Heart left ventricle (tissue), 16 donors: ENCODE results near the gene PRDM16. TPM values are rescaled to one million over a fixed set of nuclear protein-coding genes. Genes with fewer than 3 reads are reported as not detected.
A peak's percentile ranks its signal among the peaks of the same experiment; 100 is the strongest.

Experiments
- ATAC-seq, 4 donors: fragments of 200-7000 bp; cut with Tn5 transposase; one replicate each; pipeline ENCODE4 v1.9.1; 2020 to 2022; ENCODE audit warnings: moderate library complexity in 4 of 4, mild to moderate bottlenecking in 3 of 4, moderate number of reproducible peaks in 1 of 4
- DNase-seq, 5 donors: peaks; one replicate each; pipeline ENCODE4 v3.0.0-alpha.2; 2020
- H3K27ac ChIP-seq, 12 donors: fragments of 200-600 bp; sonication (generic) in 4 of 12; one replicate each; pipeline versions ENCODE4 v1.5.0 to v1.8.0; 2016 to 2022; ENCODE audit warnings: mild to moderate bottlenecking in 2 of 12
- H3K27me3 ChIP-seq, 9 donors: fragments of 200-600 bp; sonication (generic) in 2 of 9; one replicate each; pipeline versions ENCODE4 v1.5.1 to v1.8.0; 2016 to 2022; ENCODE audit warnings: mild to moderate bottlenecking in 3 of 9
- H3K36me3 ChIP-seq, 9 donors: fragments of 200-600 bp; sonication (generic) in 2 of 9; one replicate each; pipeline versions ENCODE4 v1.5.0 to v1.8.0; 2018 to 2022; ENCODE audit warnings: mild to moderate bottlenecking in 2 of 9
- H3K4me1 ChIP-seq, 12 donors: fragments of 200-600 bp; sonication (generic) in 4 of 12; one replicate each; pipeline versions ENCODE4 v1.5.0 to v1.8.0; 2016 to 2022; ENCODE audit warnings: mild to moderate bottlenecking in 3 of 12
- H3K4me3 ChIP-seq, 12 donors: fragments of 200-600 bp; sonication (generic) in 4 of 12; one replicate each; pipeline versions ENCODE4 v1.5.0 to v1.8.0; 2017 to 2022; ENCODE audit warnings: mild to moderate bottlenecking in 9 of 12, moderate library complexity in 4 of 12
- H3K9me3 ChIP-seq, 12 donors: fragments of 200-600 bp; sonication (generic) in 4 of 12; one replicate each; pipeline versions ENCODE4 v1.5.0 to v1.8.0; 2016 to 2022; ENCODE audit warnings: mild to moderate bottlenecking in 1 of 12
- CTCF ChIP-seq, 12 donors: fragments of 200-600 bp; sonication (generic) in 4 of 12; IDR thresholded peaks; one replicate each; pipeline versions ENCODE4 v1.5.0 to v1.8.0; 2018 to 2022; ENCODE audit warnings: antibody characterized with exemption in 12 of 12, mild to moderate bottlenecking in 5 of 12
- POLR2A ChIP-seq, 2 donors: fragments of 450-650 bp; IDR thresholded peaks; one replicate each; pipeline ENCODE4 v1.6.1; 2017; ENCODE audit warnings: antibody characterized with exemption in 2 of 2, mild to moderate bottlenecking in 2 of 2, moderate library complexity in 2 of 2
- WGBS, 4 donors: extraction: QIAGEN DNeasy Blood & Tissue Kit in 2 of 4; methylation state at CpG; one replicate each; pipeline versions ENCODE4 v1.1.5 to v1.1.7; 2013 to 2018; 5-methylcytosine and 5-hydroxymethylcytosine counted together
- intact Hi-C, 10 donors: fragments of 100-400 bp; cut with DNase I; formaldehyde crosslinking; loops; one replicate each; pipeline versions ENCODE4 v1.11.1 to v1.14.2; 2022
- polyA plus RNA-seq, 2 donors: library from polyadenylated mRNA; stranded (reverse); fragments of 200-250 nt; gene quantifications; one replicate each; pipeline ENCODE4 v1.2.3, GENCODE V29; 2013
- total RNA-seq, 9 donors: library from RNA; depleted of rRNA in 2 of 9; stranded (reverse); fragments of >200 nt in 2 of 9; fragmentation: NEBNext Ultra II Directional in 3 of 9; extraction: Animal tissue kit (Norgen Biotek cat#: 25700) in 3 of 9; gene quantifications; one replicate each; pipeline versions ENCODE4 v1.1.0 to v1.2.4, GENCODE V29; 2016 to 2023
- donor health status: ischemic (EF 13 %, LVEDD 7.1; RV severe dilation, severe dysfunction).
- donor health status: healthy with polysubstance abuse.
- donor health status: DM: no; HTN: yes; CAD: no.
- donor health status: DM: no; HTN: no; CAD: no.
- donor health status: ischemic (EF 25% LVEDD 6.9; RV normal size, moderate dysfunction).
- donor health status: ischemic (EF 25% LVEDD 5.7; RV mildly dilated, moderate dysfunction).
- donor health status: healthy.
- donor health status: DM: yes; HTN: yes; CAD: no.
- donor health status: ischemic (EF 35%, LVEDD 5.7; RV mildly dilated, moderate dysfunction).
- donor health status: nonischemic (EF 11% LVEDD 7.7; RV severe dilation, severe dysfunction).
- donor health status: DM: yes; HTN: yes; CAD: no.
- donor health status: PGD.
- donor health status: ischemic (EF 29% LVEDD 5.4; RV normal size, mild dysfunction).
- donor health status: nonischemic (EF 23%, LVEDD 6.1; RV moderate dilation, normal function).

The PRDM16 gene
- total and polyA plus RNA-seq, 11 donors, result 6.0 to 22.7 (median 14.0) TPM

GRCh38 chr1:3359351-3359750, 290.3 kb downstream of the PRDM16 start:
- TF ChIP-seq CTCF (IDR thresholded peaks at IDR 0.05) (no peak), POLR2A (IDR thresholded peaks at IDR 0.05) (no peak)
- ATAC-seq, result no peak
- no peak for DNase-seq
- intact Hi-C loops, result no loop called here
- Histone ChIP-seq H3K27ac (no peak overlapping the region), H3K9me3 (no peaks in the 10 kb centered on the region), H3K36me3 (no peaks in the 10 kb centered on the region), H3K4me1 (peaks cover 0 to 35% (median 7%) of the 10 kb centered on the region in 12 donors), H3K4me3 (no peak overlapping the region), H3K27me3 (peaks cover 0 to 7% (median 0%) of the 10 kb centered on the region in 9 donors)
- 80 to 87% (median 81%) methylated on average over 10 of the region's 10 CpGs for WGBS, 4 donors

GRCh38 chr1:3359756-3360440, 290.9 kb downstream of the PRDM16 start:
- no peak for TF ChIP-seq POLR2A (IDR thresholded peaks at IDR 0.05)
- TF ChIP-seq CTCF (IDR thresholded peaks at IDR 0.05), result no peak
- 88 to 94% (median 89%) methylated on average over 19 to 31 of the region's 31 CpGs for WGBS, 4 donors
- H3K9me3 ChIP-seq, result no peaks in the 10 kb centered on the region
- peaks cover 0 to 7% (median 0%) of the 10 kb centered on the region in 9 donors for H3K27me3 ChIP-seq
- H3K36me3 ChIP-seq, result no peaks in the 10 kb centered on the region
- intact Hi-C loops, result no loop called here
- no peak for ATAC-seq
- no peak overlapping the region for H3K27ac ChIP-seq
- H3K4me1 ChIP-seq, result peaks cover 0 to 30% (median 7%) of the 10 kb centered on the region in 12 donors
- H3K4me3 ChIP-seq, result no peak overlapping the region
- no peak for DNase-seq

GRCh38 chr1:3360646-3361257, 291.7 kb downstream of the PRDM16 start:
- Histone ChIP-seq H3K27ac (peak overlapping the region in 1 of 12 donors; percentile 37), H3K9me3 (no peaks in the 10 kb centered on the region), H3K36me3 (no peaks in the 10 kb centered on the region), H3K4me3 (no peak overlapping the region), H3K27me3 (peaks cover 0 to 7% (median 0%) of the 10 kb centered on the region in 9 donors), H3K4me1 (peaks cover 0 to 30% (median 8%) of the 10 kb centered on the region in 12 donors)
- peak in 2 of 4 donors; percentile 26 to 39 for ATAC-seq
- no peak for DNase-seq
- no peak for TF ChIP-seq CTCF (IDR thresholded peaks at IDR 0.05)
- TF ChIP-seq POLR2A (IDR thresholded peaks at IDR 0.05), result no peak
- WGBS, 4 donors, result 58 to 73% (median 67%) methylated on average over 31 to 32 of the region's 32 CpGs
- intact Hi-C loops, result no loop called here

GRCh38 chr1:3363023-3363422, 294.0 kb downstream of the PRDM16 start:
- DNase-seq, result no peak
- no peak overlapping the region for H3K4me3 ChIP-seq
- no peaks in the 10 kb centered on the region for H3K36me3 ChIP-seq
- H3K27ac ChIP-seq, result no peak overlapping the region
- intact Hi-C loops, result no loop called here
- ATAC-seq, result no peak
- no peaks in the 10 kb centered on the region for H3K9me3 ChIP-seq
- H3K27me3 ChIP-seq, result no peaks in the 10 kb centered on the region
- peaks cover 0 to 36% (median 11%) of the 10 kb centered on the region in 12 donors for H3K4me1 ChIP-seq
- WGBS, 4 donors, result 79 to 94% (median 86%) methylated on average over 7 to 11 of the region's 11 CpGs
- no peak for TF ChIP-seq POLR2A (IDR thresholded peaks at IDR 0.05)
- no peak for TF ChIP-seq CTCF (IDR thresholded peaks at IDR 0.05)
